Colonic mucosa (tissue), 4 donors: ENCODE measurements around the gene GPR135. TPM values are rescaled to one million over a fixed set of nuclear protein-coding genes. Genes with fewer than 3 reads are reported as not detected.

Experiments used
- DNase-seq: peaks from one replicate; pipeline ENCODE4 v3.0.0-alpha.2; 2020
- H3K27ac ChIP-seq: fragments of 200-600 bp; one replicate; pipeline ENCODE4 v1.8.0; 2021
- H3K27me3 ChIP-seq: fragments of 200-600 bp; one replicate; pipeline ENCODE4 v1.8.0; 2021
- H3K36me3 ChIP-seq: fragments of 200-600 bp; one replicate; pipeline ENCODE4 v1.8.0; 2021
- H3K4me1 ChIP-seq: fragments of 200-600 bp; one replicate; pipeline ENCODE4 v1.8.0; 2021; ENCODE audit warnings: mild to moderate bottlenecking
- H3K4me3 ChIP-seq: fragments of 200-600 bp; one replicate; pipeline ENCODE4 v1.8.0; 2021
- H3K9ac ChIP-seq, 2 donors: one replicate each; pipeline ENCODE4 v1.7.0; 2013; ENCODE audit warnings: control low read depth in 2 of 2, low read depth in 2 of 2, low read length in 2 of 2
- H3K9me3 ChIP-seq: fragments of 200-600 bp; one replicate; pipeline ENCODE4 v1.8.0; 2021
- intact Hi-C: fragments of 100-400 bp; cut with DNase I; formaldehyde crosslinking; loops from one replicate; pipeline ENCODE4 v1.14.1; 2022
- total RNA-seq, 2 donors: library from RNA; stranded (reverse); fragmentation: NEBNext Ultra II Directional in 1 of 2; extraction: Animal tissue kit (Norgen Biotek cat#: 25700) in 1 of 2; gene quantifications; one replicate each; pipeline ENCODE4 v1.2.1, GENCODE V29; 2021
- TF ChIP-seq, protein P1 (sequence below): fragments of 200-600 bp; IDR thresholded peaks from one replicate; pipeline ENCODE4 v1.8.0; 2022; ENCODE audit warnings: antibody characterized with exemption, mild to moderate bottlenecking
- donor health status: healthy.
- donor health status: DM: no; HTN: no; CAD: no.
- donor health status: DM: no; HTN: no; CAD: no.

The GPR135 gene, protein sequence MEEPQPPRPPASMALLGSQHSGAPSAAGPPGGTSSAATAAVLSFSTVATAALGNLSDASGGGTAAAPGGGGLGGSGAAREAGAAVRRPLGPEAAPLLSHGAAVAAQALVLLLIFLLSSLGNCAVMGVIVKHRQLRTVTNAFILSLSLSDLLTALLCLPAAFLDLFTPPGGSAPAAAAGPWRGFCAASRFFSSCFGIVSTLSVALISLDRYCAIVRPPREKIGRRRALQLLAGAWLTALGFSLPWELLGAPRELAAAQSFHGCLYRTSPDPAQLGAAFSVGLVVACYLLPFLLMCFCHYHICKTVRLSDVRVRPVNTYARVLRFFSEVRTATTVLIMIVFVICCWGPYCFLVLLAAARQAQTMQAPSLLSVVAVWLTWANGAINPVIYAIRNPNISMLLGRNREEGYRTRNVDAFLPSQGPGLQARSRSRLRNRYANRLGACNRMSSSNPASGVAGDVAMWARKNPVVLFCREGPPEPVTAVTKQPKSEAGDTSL
- 1 to 10 TPM in 1 of 2 donors, under 1 TPM in 1; 0.61 to 1.4 TPM for total RNA-seq

DNA sequence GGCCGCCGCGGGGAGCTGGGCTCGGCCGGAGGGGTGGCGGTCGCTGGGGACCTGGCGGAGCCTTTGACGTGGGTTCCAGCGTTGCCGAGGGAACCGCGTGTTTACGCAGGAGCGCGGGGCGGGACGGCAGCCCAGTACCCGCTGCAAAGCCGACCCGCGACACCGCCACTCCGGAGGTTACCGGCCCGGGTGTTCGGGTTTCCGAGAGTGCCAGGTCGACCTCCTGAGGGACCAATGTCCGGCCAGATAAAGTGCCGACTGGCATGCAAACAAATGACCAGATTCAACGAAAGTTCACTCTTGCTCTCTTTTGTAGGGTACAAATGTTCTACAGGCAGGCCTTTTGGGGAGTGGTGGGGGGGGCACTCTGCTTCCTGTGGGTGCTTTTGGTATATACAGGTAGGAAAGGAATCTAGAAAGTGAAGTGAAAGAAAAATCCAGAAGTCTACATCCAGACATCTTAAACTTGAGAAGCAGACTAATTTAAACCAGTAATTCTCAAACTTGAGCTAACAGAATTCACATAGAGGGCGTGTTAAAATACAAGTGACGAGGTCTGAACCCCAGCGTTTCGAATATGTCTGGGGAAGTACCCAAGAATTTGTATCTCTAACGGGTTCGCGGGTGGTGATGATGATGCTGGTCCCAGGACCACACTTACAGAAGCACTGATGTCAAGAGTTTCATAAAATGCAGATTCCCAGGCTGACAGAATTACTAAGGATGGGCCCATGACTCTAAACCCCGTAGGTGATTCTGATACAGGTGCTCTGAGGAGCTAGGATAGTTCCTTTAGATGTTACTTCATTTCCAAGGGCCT lies at the start of gene GPR135:
TSS of gene GPR135 (minus strand) at position 65 of the 820 bp plus-strand sequence. CDS start 154 bp downstream, outside the sequence.
- Histone ChIP-seq H3K27me3 (no peaks in the 10 kb centered on the region), H3K9me3 (no peaks in the 10 kb centered on the region), H3K36me3 (no peaks in the 10 kb centered on the region), H3K4me1 (peaks cover 4% of the 10 kb centered on the region), H3K27ac (peak within 1 kb of the TSS; percentile 28), H3K4me3 (peak within 1 kb of the TSS; percentile 66), H3K9ac (peak within 1 kb of the TSS; percentile 31 to 64)
- TF ChIP-seq, protein P1, sequence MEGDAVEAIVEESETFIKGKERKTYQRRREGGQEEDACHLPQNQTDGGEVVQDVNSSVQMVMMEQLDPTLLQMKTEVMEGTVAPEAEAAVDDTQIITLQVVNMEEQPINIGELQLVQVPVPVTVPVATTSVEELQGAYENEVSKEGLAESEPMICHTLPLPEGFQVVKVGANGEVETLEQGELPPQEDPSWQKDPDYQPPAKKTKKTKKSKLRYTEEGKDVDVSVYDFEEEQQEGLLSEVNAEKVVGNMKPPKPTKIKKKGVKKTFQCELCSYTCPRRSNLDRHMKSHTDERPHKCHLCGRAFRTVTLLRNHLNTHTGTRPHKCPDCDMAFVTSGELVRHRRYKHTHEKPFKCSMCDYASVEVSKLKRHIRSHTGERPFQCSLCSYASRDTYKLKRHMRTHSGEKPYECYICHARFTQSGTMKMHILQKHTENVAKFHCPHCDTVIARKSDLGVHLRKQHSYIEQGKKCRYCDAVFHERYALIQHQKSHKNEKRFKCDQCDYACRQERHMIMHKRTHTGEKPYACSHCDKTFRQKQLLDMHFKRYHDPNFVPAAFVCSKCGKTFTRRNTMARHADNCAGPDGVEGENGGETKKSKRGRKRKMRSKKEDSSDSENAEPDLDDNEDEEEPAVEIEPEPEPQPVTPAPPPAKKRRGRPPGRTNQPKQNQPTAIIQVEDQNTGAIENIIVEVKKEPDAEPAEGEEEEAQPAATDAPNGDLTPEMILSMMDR, result no peak
- intact Hi-C loops, result no loop called here
- no peak for DNase-seq

DNA sequence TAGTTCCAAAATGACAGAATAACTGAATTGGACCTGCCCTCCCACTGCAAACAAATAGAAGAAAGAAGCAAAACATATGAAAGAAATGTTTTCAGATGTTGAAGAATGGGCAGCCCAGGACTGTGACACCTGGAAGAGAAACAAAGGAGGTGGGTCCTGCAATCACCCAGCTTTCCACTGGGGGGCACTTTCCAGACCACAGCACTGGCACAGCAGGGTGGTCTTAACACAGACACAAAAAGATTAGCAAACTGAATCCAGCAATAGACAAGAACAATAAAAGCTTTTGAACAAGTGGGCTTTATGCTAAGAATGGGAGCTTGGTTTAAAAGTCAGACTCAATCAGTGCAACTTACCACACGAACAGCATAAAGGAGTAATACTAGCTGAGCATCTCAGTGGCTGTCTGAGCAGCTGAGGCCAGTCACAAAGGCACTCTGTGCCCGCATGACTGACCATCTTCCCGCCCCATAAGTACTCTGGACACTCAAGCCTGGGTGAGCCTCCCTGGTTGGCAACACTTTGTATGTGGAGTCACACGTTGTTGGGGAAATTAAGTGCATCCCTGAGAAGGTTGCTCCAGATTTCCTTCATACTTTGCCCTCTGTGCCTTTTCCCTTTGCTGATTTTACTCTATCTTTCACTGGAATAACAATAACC lies 46.9 kb upstream of the GPR135 start:
- H3K27ac ChIP-seq, result no peak overlapping the region

DNA sequence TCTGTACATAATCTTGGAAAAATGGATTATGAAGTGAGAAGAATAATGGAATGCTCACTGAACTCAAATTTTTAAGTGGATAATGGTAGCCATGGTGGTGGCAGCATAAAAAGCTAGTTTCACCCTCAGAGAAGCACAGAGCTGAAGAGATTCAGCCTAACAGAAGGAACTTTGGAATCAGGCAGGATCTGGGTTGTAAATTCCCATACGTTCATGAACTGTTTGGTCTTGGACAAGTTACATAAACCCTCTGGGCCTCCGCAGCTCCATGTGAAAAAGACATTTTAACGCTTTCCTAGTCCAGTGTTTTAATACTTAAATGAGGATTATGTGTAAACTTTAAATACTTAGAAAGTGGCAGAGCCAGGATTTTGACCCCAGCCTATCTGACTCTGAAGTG lies 45.8 kb upstream of the GPR135 start:
- no peak for DNase-seq
- TF ChIP-seq, protein P1, result no peak
- intact Hi-C loops, result no loop called here
- Histone ChIP-seq H3K4me1 (no peaks in the 10 kb centered on the region), H3K9ac (peak overlapping the region in 1 of 2 donors; percentile 9), H3K27ac (no peak overlapping the region), H3K27me3 (no peaks in the 10 kb centered on the region), H3K9me3 (no peaks in the 10 kb centered on the region), H3K4me3 (no peak overlapping the region), H3K36me3 (no peaks in the 10 kb centered on the region)

More for the DNA sequence above, 46.9 kb upstream of the GPR135 start:
- intact Hi-C loops, result no loop called here
- Histone ChIP-seq H3K36me3 (no peaks in the 10 kb centered on the region), H3K9me3 (no peaks in the 10 kb centered on the region), H3K27me3 (no peaks in the 10 kb centered on the region), H3K4me1 (no peaks in the 10 kb centered on the region), H3K9ac (no peak overlapping the region), H3K4me3 (no peak overlapping the region)
- DNase-seq, result no peak
- TF ChIP-seq, protein P1, result peak; percentile 26

DNA sequence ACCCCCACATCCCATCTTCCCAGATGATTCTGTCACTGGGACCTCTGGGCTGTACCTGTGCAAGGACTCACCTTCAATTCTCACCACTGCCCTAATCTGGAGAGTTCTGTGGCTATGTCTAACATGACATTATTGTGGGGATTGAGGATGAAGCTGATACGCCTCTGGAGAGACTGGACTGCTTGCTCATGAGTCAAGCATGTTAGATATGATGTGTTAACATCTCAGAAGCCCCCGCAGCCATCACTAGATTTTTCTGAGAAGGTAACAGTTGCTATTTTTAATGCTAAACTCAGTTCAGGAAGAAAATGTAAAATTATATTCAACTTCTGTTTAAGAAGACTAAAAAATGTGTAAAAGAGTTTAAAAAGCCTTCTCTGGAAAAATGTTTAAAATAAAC lies 44.8 kb upstream of the GPR135 start:
- Histone ChIP-seq H3K4me3 (no peak overlapping the region), H3K27me3 (no peaks in the 10 kb centered on the region), H3K9ac (no peak overlapping the region), H3K36me3 (no peaks in the 10 kb centered on the region), H3K27ac (no peak overlapping the region), H3K9me3 (no peaks in the 10 kb centered on the region), H3K4me1 (no peaks in the 10 kb centered on the region)
- no peak for DNase-seq
- intact Hi-C loops, result no loop called here
- TF ChIP-seq, protein P1, result no peak

DNA sequence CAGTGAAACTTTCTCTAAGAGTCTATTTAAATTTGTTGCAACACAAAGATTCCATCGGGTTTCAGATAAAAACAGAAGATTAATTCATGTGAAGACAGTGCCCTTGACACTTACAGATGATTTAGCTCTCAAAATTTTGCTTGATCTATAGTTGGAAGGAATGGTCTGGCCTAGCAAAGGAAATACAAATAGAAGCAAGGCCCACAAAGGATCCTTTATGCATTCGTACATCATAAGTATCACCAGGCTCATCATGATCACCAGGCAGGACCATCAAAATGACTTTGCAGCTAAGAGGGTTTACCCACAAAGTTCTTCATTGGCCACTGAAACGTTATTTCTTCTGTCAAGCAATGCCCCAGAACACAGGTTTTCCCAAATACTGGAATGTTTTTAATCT lies 43.9 kb upstream of the GPR135 start:
- H3K9me3 ChIP-seq, result no peaks in the 10 kb centered on the region
- no peak overlapping the region for H3K4me3 ChIP-seq
- no peaks in the 10 kb centered on the region for H3K4me1 ChIP-seq
- TF ChIP-seq, protein P1, result no peak
- no peaks in the 10 kb centered on the region for H3K27me3 ChIP-seq
- intact Hi-C loops, result loop anchor here (5.0 kb wide), 1 partner anchor 63 kb away; no protein-coding TSS in a partner anchor
- H3K9ac ChIP-seq, result no peak overlapping the region
- H3K27ac ChIP-seq, result no peak overlapping the region
- no peak for DNase-seq
- no peaks in the 10 kb centered on the region for H3K36me3 ChIP-seq
